ENCODE results near the gene DYNLL2.
"Not testable (repeated sequence)": the region's sequence is repeated elsewhere in the genome, so short reads cannot be mapped to it uniquely, and the experiment has no call there.

The DYNLL2 gene

GRCh38 chr17:58082870-58083490 is at the start of gene DYNLL2:
DYNLL2 (plus strand) TSS chr17:58083419; CDS start chr17:58087091, 3,672 bp downstream.
- DNase-seq = peak; percentile 46 to 86

GRCh38 chr17:58039975-58040374 is 43.2 kb upstream of the DYNLL2 start:
- DNase-seq = no peak

GRCh38 chr17:58040386-58040785 is 42.8 kb upstream of the DYNLL2 start:
- DNase-seq = no peak

- no peak for DNase-seq
Measured at GRCh38 chr17:58041161-58041560, 42.1 kb upstream of the DYNLL2 start.

DNA sequence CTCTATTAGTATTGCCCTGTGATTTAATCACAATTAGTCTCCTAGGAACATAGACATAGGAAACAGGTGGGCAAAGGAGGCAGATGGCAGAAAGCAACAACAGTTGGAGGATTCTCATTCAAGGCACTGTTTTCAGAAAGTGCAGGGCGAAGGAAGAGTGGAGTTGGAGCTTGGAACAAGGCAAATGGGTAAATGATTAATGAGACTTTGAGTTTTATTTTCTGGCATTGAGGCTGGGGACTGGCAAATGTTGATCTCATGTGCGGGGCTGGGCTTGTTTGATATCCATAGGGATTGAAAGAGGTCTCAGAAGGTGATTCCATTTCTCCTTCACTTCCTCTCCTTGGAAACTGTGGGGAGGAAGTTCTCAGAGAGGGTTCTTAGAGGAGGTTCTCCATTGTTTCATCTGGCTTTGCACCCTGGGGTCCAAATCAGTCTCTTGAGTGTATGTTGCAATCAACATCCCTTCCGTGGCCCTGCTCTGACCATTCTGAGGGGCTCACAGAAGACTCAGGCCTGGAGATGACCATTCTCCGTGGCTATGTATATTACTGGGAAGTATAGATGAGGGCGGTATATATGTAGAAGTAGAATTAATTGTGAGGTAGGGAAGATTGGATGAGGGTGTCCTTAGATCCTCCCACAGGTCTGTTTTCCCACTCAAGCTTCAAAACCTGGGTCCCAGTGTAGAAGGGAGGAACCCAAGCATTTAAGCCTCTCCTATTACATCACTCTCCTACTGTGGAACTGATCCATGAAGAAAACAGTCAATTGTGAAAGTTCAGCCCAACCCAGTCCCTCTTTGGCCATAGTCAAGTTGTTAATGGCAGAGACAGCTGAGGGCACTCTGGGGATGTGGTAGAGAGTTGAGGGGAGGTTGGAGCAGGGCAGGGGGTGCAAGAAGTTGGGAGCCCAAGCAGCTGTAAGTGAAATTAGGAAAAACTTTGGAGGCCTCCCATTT is 39.7 kb upstream of the DYNLL2 start:
- no peak for DNase-seq

GRCh38 chr17:58044256-58044655 is 39.0 kb upstream of the DYNLL2 start:
- DNase-seq = not testable (repeated sequence)

DNA sequence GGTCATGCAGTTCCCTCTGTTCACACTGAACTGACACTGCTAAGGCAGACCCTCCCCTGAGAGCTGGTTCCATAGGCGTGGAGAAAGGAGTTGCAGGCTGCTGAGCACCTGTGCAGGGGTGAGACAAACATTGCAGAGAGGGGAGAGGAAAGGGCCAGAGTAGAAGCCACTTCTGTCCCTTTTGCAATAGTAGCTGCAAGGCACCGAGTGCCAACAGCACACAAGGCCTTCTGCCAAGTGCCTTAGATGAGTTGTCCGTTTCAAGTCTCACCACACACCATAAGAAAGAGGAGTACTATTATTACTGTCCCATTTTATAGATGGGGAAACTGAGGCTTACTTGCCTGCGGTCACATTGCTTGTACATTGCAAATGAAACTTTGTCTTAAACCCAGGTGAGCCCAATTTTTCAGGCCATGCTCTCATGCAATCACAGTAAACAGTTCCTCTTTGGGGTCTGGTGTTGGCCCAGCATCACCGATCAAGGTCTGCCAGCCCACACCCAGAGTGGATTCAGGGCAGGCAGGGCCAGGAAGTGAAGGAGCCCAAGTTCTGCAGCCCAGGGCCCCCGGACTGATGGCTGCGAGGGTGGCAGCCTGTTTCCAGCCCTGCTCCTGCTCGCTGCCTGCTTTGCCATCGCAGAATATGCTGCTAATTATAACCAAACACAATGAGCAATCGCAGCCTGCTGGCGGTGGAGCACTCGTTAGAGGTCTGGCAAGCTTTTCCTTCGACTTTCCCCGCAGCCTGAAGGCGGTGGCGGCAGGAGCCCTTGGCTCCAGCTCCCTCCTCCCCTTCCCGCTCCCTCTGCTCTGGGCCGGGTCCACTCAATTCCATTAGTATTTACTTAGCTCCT is 36.8 kb upstream of the DYNLL2 start:
- DNase-seq = no peak

GRCh38 chr17:58047376-58048150 is 35.7 kb upstream of the DYNLL2 start:
- DNase-seq = no peak

DNA sequence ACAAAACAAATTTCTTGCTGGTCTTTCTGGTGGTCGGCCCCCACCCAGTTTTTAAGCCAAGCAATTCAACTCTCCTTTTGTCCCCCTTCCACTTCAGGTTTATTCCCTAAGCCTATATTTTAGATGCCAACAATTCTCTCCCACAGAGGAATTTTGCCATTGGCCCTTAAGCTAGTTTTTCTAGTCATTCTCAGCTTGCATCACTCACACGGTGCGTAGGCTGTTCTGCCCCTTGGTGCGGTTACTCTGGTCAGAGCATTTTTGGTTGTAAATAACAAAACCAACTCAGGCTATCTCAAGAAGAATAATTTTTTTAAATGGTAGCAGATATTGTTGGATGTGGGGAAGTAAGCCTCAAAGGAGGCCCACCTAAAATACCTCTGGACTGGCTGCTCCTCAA is 33.7 kb upstream of the DYNLL2 start:
- DNase-seq = no peak

DNA sequence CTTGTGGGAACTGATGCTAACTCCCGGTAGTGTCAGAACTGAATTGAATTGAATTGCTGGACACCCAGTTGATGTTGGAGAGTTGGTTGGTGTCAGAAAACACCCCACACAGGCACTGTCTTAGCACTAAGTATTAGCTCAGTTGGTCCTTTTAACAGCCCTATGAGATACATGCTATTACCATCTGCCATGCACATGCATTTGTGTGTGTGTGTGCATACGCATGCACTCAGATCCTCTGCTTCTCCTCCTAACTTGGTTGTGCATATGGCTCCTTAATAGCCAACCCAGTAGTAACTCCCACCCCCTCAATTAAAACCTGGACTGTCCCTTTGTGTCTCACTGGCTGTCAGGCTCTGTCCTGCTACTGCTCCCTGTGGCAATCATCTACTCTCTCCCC is 32.3 kb upstream of the DYNLL2 start:
- DNase-seq = no peak

GRCh38 chr17:58051468-58051867 is 31.8 kb upstream of the DYNLL2 start:
- DNase-seq = no peak

- DNase-seq = no peak
Measured at GRCh38 chr17:58052407-58052806, 30.8 kb upstream of the DYNLL2 start.

DNA sequence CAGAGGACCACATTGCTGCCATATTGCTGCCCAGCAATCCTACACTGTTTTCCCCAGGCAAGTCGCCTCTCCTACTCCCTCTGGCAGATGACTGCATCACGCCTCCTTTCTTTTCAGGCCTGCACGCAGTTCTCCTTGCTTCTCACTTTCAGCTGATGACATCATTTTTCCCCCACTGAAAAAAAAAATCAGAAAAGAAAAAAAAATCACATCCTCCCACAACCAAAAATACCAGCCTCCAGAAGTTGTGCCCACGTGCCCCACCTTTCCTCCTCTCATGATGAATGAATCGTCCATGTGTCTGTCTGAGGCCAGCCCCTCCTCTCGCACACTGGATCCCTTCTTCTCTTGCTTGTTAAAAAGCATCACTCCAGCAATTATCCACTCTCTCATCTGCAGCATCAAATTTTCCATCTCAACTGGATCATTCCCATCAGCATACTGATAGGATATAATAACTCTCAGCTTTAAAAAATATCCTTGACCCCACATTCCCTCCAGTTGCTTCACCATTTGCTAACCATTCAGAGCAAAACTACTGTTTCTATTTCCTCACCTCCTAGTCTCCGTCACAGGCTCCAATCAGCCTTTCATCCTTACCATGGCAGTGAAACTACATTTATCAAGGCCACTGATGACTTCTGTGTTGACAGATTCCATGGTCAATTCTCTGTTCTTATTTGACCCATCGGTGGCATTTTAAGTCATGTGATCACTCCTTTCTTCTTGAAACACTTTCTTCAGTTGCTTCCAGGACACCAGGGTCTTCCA is 30.1 kb upstream of the DYNLL2 start:
- DNase-seq = no peak

GRCh38 chr17:58054641-58055040 is 28.6 kb upstream of the DYNLL2 start:
- DNase-seq = no peak

GRCh38 chr17:58056476-58056875 is 26.7 kb upstream of the DYNLL2 start:
- no peak for DNase-seq

- no peak for DNase-seq
Measured at GRCh38 chr17:58059141-58059540, 24.1 kb upstream of the DYNLL2 start.

DNA sequence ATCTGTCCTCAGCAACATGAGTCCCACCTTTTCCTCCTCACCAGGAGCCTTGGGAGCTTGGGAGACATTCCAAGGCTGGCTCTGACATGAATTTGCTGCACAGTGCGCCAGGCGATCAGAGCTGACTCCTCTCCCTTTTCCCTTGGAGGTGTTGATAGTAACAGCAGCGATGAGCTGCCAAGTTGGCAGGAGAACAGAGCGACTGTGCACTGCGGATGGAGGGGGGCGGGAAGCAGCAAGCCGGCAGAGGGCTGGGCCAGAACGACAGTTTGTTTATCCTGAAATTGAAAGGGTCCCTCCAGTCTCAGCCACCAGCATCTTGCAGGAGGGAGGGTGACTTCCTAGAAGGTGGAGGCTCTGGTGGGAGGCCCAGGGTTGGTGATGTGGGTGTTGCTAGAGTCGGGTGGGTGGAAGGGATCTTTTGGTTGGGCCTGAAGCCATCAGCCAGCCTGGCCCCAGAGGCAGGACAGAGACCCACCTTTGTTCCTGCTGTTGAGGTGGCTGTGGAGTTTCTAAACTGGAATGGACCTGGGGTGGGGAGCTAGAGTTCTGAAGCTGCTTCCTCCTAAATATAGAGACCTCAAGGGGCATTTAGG is 22.5 kb upstream of the DYNLL2 start:
- DNase-seq = no peak

DNA sequence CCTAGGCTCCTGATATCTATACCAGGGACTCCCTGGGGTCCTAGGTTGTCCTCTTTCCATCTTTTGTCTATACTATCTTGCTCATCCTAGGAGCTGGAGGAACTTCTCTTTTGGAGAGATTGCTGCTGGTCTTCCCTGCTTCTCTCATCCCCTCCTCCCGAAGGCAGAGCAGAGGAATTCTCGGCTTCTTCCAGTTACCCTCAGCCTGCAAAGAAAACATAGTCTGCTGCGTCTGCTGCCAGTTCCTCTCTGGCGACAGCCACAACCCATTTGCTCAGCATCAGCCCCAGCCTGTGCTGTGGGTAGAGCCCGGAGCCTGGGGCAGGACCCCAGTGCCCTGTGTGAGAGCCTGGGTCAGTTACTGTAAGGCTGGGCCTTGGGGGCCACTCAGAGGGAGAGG is 21.5 kb upstream of the DYNLL2 start:
- DNase-seq = no peak

DNA sequence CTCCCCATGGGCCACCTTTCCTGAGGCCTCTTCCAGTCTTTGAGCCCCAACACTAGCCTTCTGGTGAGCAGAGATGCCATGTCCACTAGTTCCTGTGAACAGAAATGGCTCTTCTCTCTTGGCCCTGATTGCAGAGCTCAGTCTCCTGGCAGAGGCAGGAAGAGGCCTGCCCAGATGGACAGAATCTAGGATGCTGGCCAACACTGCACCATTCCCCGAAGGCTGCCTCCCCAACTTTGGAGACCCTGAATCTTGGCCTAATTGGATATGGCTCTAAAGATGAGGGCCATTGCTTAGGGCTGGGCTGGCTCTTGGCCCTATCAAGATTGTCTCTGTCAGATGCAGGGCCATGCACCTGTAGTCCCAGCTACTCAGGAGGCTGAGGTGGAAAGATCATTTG is 18.0 kb upstream of the DYNLL2 start:
- no peak for DNase-seq

GRCh38 chr17:58066401-58066800 is 16.8 kb upstream of the DYNLL2 start:
- DNase-seq = no peak

GRCh38 chr17:58072862-58073261 is 10.4 kb upstream of the DYNLL2 start:
- DNase-seq = no peak

Measured in NCI-H187 (cell line).